Neural cell (in vitro differentiated cells): ENCODE measurements around the gene CMTM3. TPM values are rescaled to one million over a fixed set of nuclear protein-coding genes. Genes with fewer than 3 reads are reported as not detected.

Experiments
- H2AFZ ChIP-seq: fragments of 200-600, 300-800 bp; sonication (generic), shearing (Covaris generic); 2 replicates; pipeline ENCODE4 v1.6.0; 2014; ENCODE audit warnings: low read depth, mild to moderate bottlenecking, antibody characterized with exemption, low read length, moderate library complexity
- H3F3A ChIP-seq: fragments of 200-600 bp; shearing (Covaris generic); 2 replicates; pipeline ENCODE4 v1.6.1; 2016; ENCODE audit warnings: mild to moderate bottlenecking, moderate library complexity, mixed read lengths, antibody characterized with exemption, low read length; ENCODE audit not compliant: insufficient read depth, poor library complexity, severe bottlenecking
- H3K27ac ChIP-seq: fragments of 200-600, 300-800 bp; sonication (generic), shearing (Covaris generic); 2 replicates; pipeline ENCODE4 v1.5.1; 2014; ENCODE audit warnings: mild to moderate bottlenecking, low read length, moderate library complexity
- H3K27me3 ChIP-seq: fragments of 300-800, 200-600 bp; sonication (generic), shearing (Covaris generic); 2 replicates; pipeline ENCODE4 v1.6.0; 2014; ENCODE audit warnings: mild to moderate bottlenecking, low read depth, low read length, moderate library complexity; ENCODE audit not compliant: insufficient read depth
- H3K36me3 ChIP-seq: fragments of 300-800, 200-600 bp; sonication (generic), shearing (Covaris generic); 2 replicates; pipeline ENCODE4 v1.5.1; 2014; ENCODE audit warnings: mild to moderate bottlenecking, antibody characterized with exemption, low read length, moderate library complexity; ENCODE audit not compliant: insufficient read depth
- H3K4me2 ChIP-seq: fragments of 300-800, 200-600 bp; sonication (generic), shearing (Covaris generic); 2 replicates; pipeline ENCODE4 v1.6.0; 2014; ENCODE audit warnings: mild to moderate bottlenecking, low read length
- H3K4me3 ChIP-seq: fragments of 300-800, 200-600 bp; sonication (generic), shearing (Covaris generic); 2 replicates; pipeline ENCODE4 v1.5.1; 2014; ENCODE audit warnings: mild to moderate bottlenecking, low read length, moderate library complexity
- H3K79me2 ChIP-seq: fragments of 200-600 bp; shearing (Covaris generic); replicated peaks from 2 replicates; pipeline ENCODE4 v1.6.0; 2014; ENCODE audit warnings: mild to moderate bottlenecking, low read length, moderate library complexity; ENCODE audit not compliant: insufficient read depth
- H3K9ac ChIP-seq: fragments of 300-800, 200-600 bp; sonication (generic), shearing (Covaris generic); 2 replicates; pipeline ENCODE4 v1.6.1; 2016; ENCODE audit warnings: mild to moderate bottlenecking, low read length, mixed read lengths
- H3K9me2 ChIP-seq: fragments of 200-600 bp; shearing (Covaris generic); 2 replicates; pipeline ENCODE4 v1.6.1; 2016; ENCODE audit warnings: mild to moderate bottlenecking, low read length, mixed read lengths; ENCODE audit not compliant: insufficient read depth
- H3K9me3 ChIP-seq: fragments of 200-600, 300-800 bp; sonication (generic), shearing (Covaris generic); 2 replicates; pipeline ENCODE4 v1.6.1; 2016; ENCODE audit warnings: mild to moderate bottlenecking, mixed run types, low read length, moderate library complexity, mixed read lengths
- H4K20me1 ChIP-seq: fragments of 200-600 bp; shearing (Covaris generic); 2 replicates; pipeline ENCODE4 v1.6.1; 2016; ENCODE audit warnings: mild to moderate bottlenecking, mixed run types; ENCODE audit not compliant: insufficient read depth
- CTCF ChIP-seq: fragments of 450-650 bp; IDR thresholded peaks from 2 replicates; pipeline ENCODE4 v1.5.1; 2014; ENCODE audit warnings: antibody characterized with exemption, mild to moderate bottlenecking, moderate library complexity; ENCODE audit not compliant: poor library complexity, severe bottlenecking
- EP300 ChIP-seq: fragments of 450-650 bp; conservative IDR thresholded peaks from 2 replicates; pipeline ENCODE4 v1.6.1; 2014; ENCODE audit warnings: antibody characterized with exemption, mild to moderate bottlenecking, moderate library complexity; ENCODE audit not compliant: poor library complexity, severe bottlenecking
- EZH2 ChIP-seq: fragments of 200-600, 300-800 bp; shearing (Covaris generic), sonication (generic); IDR thresholded peaks from 2 replicates; pipeline ENCODE4 v1.6.1; 2014; ENCODE audit warnings: antibody characterized with exemption, low read length, borderline replicate concordance, mild to moderate bottlenecking; ENCODE audit not compliant: insufficient read depth, poor library complexity, severe bottlenecking
- MXI1 ChIP-seq: fragments of 450-650 bp; conservative IDR thresholded peaks from 2 replicates; pipeline ENCODE4 v1.6.1; 2014; ENCODE audit warnings: antibody characterized with exemption, mild to moderate bottlenecking; ENCODE audit not compliant: poor library complexity, severe bottlenecking
- POLR2AphosphoS5 ChIP-seq: IDR thresholded peaks from 2 replicates; pipeline ENCODE4 v1.6.1; 2012
- RAD21 ChIP-seq: fragments of 450-650 bp; conservative IDR thresholded peaks from 2 replicates; pipeline ENCODE4 v1.6.1; 2014; ENCODE audit warnings: antibody characterized with exemption, mild to moderate bottlenecking, moderate library complexity
- REST ChIP-seq: IDR thresholded peaks from 2 replicates; pipeline ENCODE4 v1.6.1; 2012; ENCODE audit warnings: borderline replicate concordance
- SMC3 ChIP-seq: fragments of 450-650 bp; conservative IDR thresholded peaks from 2 replicates; pipeline ENCODE4 v1.6.1; 2014; ENCODE audit warnings: antibody characterized with exemption, mild to moderate bottlenecking, moderate library complexity; ENCODE audit not compliant: poor library complexity
- TAF1 ChIP-seq: IDR thresholded peaks from 2 replicates; pipeline ENCODE4 v1.6.1; 2012; ENCODE audit warnings: low read depth
- polyA plus RNA-seq: library from polyadenylated mRNA; depleted of rRNA; stranded (reverse); fragments of >200 nt; gene quantifications from 2 replicates; pipeline ENCODE4 v1.2.3, GENCODE V29; 2014

CMTM3 gene
- polyA plus RNA-seq, 1 donor from 2014 or later = 7.7 TPM

GRCh38 chr16:66561381-66562080 lies 43.0 kb upstream of the CMTM3 start:
- no peaks in the 10 kb centered on the region for H3K79me2 ChIP-seq
- H3K27me3 ChIP-seq = no peaks in the 10 kb centered on the region
- no peaks in the 10 kb centered on the region for H3K36me3 ChIP-seq
- no peak overlapping the region for H3K4me3 ChIP-seq
- H3K9ac ChIP-seq = no peak overlapping the region
- no peak overlapping the region for H3K27ac ChIP-seq
- H3K4me2 ChIP-seq = no peak overlapping the region
- TF ChIP-seq EZH2 = no peak
- no peak for TF ChIP-seq SMC3
- no peak for TF ChIP-seq CTCF
- no peak for TF ChIP-seq POLR2AphosphoS5
- TF ChIP-seq RAD21 = no peak
- TF ChIP-seq EP300 = no peak
- H3F3A ChIP-seq = no peaks in the 10 kb centered on the region
- no peaks in the 10 kb centered on the region for H4K20me1 ChIP-seq
- H2AFZ ChIP-seq = no peak overlapping the region
- H3K9me3 ChIP-seq = no peaks in the 10 kb centered on the region
- H3K9me2 ChIP-seq = no peaks in the 10 kb centered on the region

- H3K79me2 ChIP-seq = no peaks in the 10 kb centered on the region
- H3K4me2 ChIP-seq = no peak overlapping the region
- H3K36me3 ChIP-seq = no peaks in the 10 kb centered on the region
- no peak overlapping the region for H3K9ac ChIP-seq
- no peak overlapping the region for H3K27ac ChIP-seq
- no peaks in the 10 kb centered on the region for H3K9me2 ChIP-seq
- H3K27me3 ChIP-seq = no peaks in the 10 kb centered on the region
- no peaks in the 10 kb centered on the region for H3K9me3 ChIP-seq
- no peak overlapping the region for H2AFZ ChIP-seq
- H4K20me1 ChIP-seq = no peaks in the 10 kb centered on the region
- H3K4me3 ChIP-seq = no peak overlapping the region
- no peaks in the 10 kb centered on the region for H3F3A ChIP-seq
- peak; percentile 41 for TF ChIP-seq CTCF
- no peak for TF ChIP-seq MXI1
- no peak for TF ChIP-seq TAF1
- peak; percentile 34 for TF ChIP-seq RAD21
Observed at GRCh38 chr16:66562409-66562808, 42.1 kb upstream of the CMTM3 start.

- Histone ChIP-seq H3K9me3 (no peaks in the 10 kb centered on the region), H2AFZ (no peak overlapping the region), H3K4me3 (no peak overlapping the region), H3K36me3 (no peaks in the 10 kb centered on the region), H3K27me3 (no peaks in the 10 kb centered on the region), H3K4me2 (no peak overlapping the region), H4K20me1 (no peaks in the 10 kb centered on the region), H3K9me2 (no peaks in the 10 kb centered on the region), H3F3A (no peaks in the 10 kb centered on the region), H3K79me2 (no peaks in the 10 kb centered on the region), H3K9ac (no peak overlapping the region), H3K27ac (no peak overlapping the region)
- TF ChIP-seq POLR2AphosphoS5 (no peak), EP300 (no peak), REST (no peak), EZH2 (no peak), CTCF (no peak), MXI1 (no peak), SMC3 (no peak), RAD21 (no peak), TAF1 (no peak)
Observed at GRCh38 chr16:66562986-66563385, 41.5 kb upstream of the CMTM3 start.
